Vagina (tissue), 2 donors: ENCODE data around the gene CAMK4.

Experiments
- CTCF ChIP-seq, 3 experiments: fragments of 450-650 bp in 2 of 3; fragments of 200-600 bp in 1 of 3; sonication (generic) in 1 of 3; IDR thresholded peaks; one replicate each; pipeline ENCODE4 v1.5.1; 2017 to 2019; ENCODE audit warnings: antibody characterized with exemption in 3 of 3, mild to moderate bottlenecking in 2 of 3, moderate library complexity in 2 of 3
- POLR2A ChIP-seq, 2 donors: fragments of 450-650 bp; IDR thresholded peaks; one replicate each; pipeline ENCODE4 v1.6.1; 2017; ENCODE audit warnings: antibody characterized with exemption in 2 of 2, mild to moderate bottlenecking in 2 of 2, moderate library complexity in 2 of 2

GRCh38 chr5:111255169-111255568 is 31.0 kb downstream of the CAMK4 start:
- TF ChIP-seq CTCF (IDR thresholded peaks at IDR 0.05) (no peak), POLR2A (IDR thresholded peaks at IDR 0.05) (no peak)
